Activated CD8-positive, alpha-beta T cell treated with anti-CD3 and anti-CD28 coated beads for 36 hours (primary cell): Measurements from ENCODE around the gene SEMA3B. TPM values are rescaled to one million over a fixed set of nuclear protein-coding genes. Genes with fewer than 3 reads are reported as not detected.

Experiments used
- ATAC-seq: fragments of 200-7000 bp; cut with Tn5 transposase; one replicate; pipeline ENCODE4 v1.10.0; 2021; ENCODE audit warnings: mild to moderate bottlenecking, moderate library complexity
- CTCF ChIA-PET: fragments of 350-600 bp; sonication (Branson Sonifier 250); formaldehyde crosslinking; loops from one replicate; lab custom pipeline; 2021; ENCODE audit warnings: antibody characterized with exemption; lab: Charles Lee
- POLR2A ChIA-PET: fragments of 350-600 bp; sonication (Branson Sonifier 250); formaldehyde crosslinking; loops from one replicate; lab custom pipeline; 2021; ENCODE audit warnings: antibody characterized with exemption; lab: Charles Lee
- DNase-seq: peaks from one replicate; pipeline ENCODE4 v3.0.0-alpha.2; 2020
- H3K27ac Mint-ChIP-seq: one replicate; pipeline ENCODE4 v1.8.0; 2021; ENCODE audit warnings: mild to moderate bottlenecking, mixed read lengths
- H3K27me3 Mint-ChIP-seq: one replicate; pipeline ENCODE4 v1.8.0; 2021; ENCODE audit warnings: mixed read lengths
- H3K36me3 Mint-ChIP-seq: one replicate; pipeline ENCODE4 v1.8.0; 2021; ENCODE audit warnings: low read depth, mixed read lengths
- H3K4me1 Mint-ChIP-seq: one replicate; pipeline ENCODE4 v1.8.0; 2021; ENCODE audit warnings: low read depth, mixed read lengths
- H3K4me3 Mint-ChIP-seq: one replicate; pipeline ENCODE4 v1.8.0; 2021; ENCODE audit warnings: mild to moderate bottlenecking, moderate library complexity, mixed read lengths
- H3K9me3 Mint-ChIP-seq: one replicate; pipeline ENCODE4 v1.8.0; 2021; ENCODE audit warnings: mixed read lengths
- CTCF ChIP-seq: fragments of 200-600 bp; IDR thresholded peaks from one replicate; pipeline ENCODE4 v1.8.0; 2022; ENCODE audit warnings: antibody characterized with exemption, mild to moderate bottlenecking
- intact Hi-C: fragments of 100-400 bp; cut with micrococcal nuclease; formaldehyde crosslinking; loops from one replicate; pipeline ENCODE4 v1.10.0; 2022
- total RNA-seq, 2 experiments: library from RNA; stranded (reverse); gene quantifications; one replicate each; pipeline ENCODE4 v1.2.3, GENCODE V29; 2021

Gene SEMA3B
- total RNA-seq, 2 experiments from 2014 or later, result 1.6 to 2.3 TPM

GRCh38 chr3:50299638-50299928 is 30.6 kb downstream of the SEMA3B start:
- Mint-ChIP-seq H3K27me3 (no peaks in the 10 kb centered on the region), H3K27ac (peak overlapping the region; percentile 98), H3K9me3 (no peaks in the 10 kb centered on the region), H3K4me1 (peaks cover 19% of the 10 kb centered on the region), H3K36me3 (peaks cover 1% of the 10 kb centered on the region), H3K4me3 (peak overlapping the region; percentile 99)
- POLR2A ChIA-PET, result interaction anchor here (0.6 to 3.1 kb wide), 15 partner anchors 10 to 370 kb away, joined by 3 to 14 read pairs (median 3); partner anchors contain the start of genes CYB561D2, LSMEM2, MON1A and NPRL2
- TF ChIP-seq CTCF, result no peak
- CTCF ChIA-PET, result interaction anchor here (0.8 to 1.9 kb wide), 15 partner anchors 9 to 105 kb away, joined by 3 to 8 read pairs (median 4); partner anchors contain the start of genes LSMEM2, RASSF1 and TUSC2
- DNase-seq (no peak), ATAC-seq (no peak)
- intact Hi-C loops, result no loop called here

- no peak for ATAC-seq
- peak; percentile 42 for DNase-seq
Measured at GRCh38 chr3:50299929-50300680, 31.2 kb downstream of the SEMA3B start.

GRCh38 chr3:50300681-50301254 is 31.8 kb downstream of the SEMA3B start:
- peak overlapping the region; percentile 98 for H3K27ac Mint-ChIP-seq
- intact Hi-C loops, result no loop called here
- ChIA-PET CTCF (interaction anchor here (1.2 to 1.5 kb wide), 2 partner anchors 29 to 65 kb away, joined by 4 read pairs; no protein-coding TSS in a partner anchor), POLR2A (interaction anchor here (0.9 to 1.8 kb wide), 3 partner anchors 19 to 40 kb away, joined by 3 to 6 read pairs (median 3); partner anchors contain the start of gene RASSF1)
- H3K4me1 Mint-ChIP-seq, result peaks cover 23% of the 10 kb centered on the region
- H3K4me3 Mint-ChIP-seq, result peak overlapping the region; percentile 99
- DNase-seq, result no peak
- no peak for ATAC-seq
- peaks cover 1% of the 10 kb centered on the region for H3K36me3 Mint-ChIP-seq
- TF ChIP-seq CTCF, result no peak
- no peaks in the 10 kb centered on the region for H3K9me3 Mint-ChIP-seq
- no peaks in the 10 kb centered on the region for H3K27me3 Mint-ChIP-seq

More at GRCh38 chr3:50299929-50300680, 31.2 kb downstream of the SEMA3B start:
- intact Hi-C loops, result no loop called here
- no peaks in the 10 kb centered on the region for H3K9me3 Mint-ChIP-seq
- peak overlapping the region; percentile 98 for H3K27ac Mint-ChIP-seq
- peaks cover 1% of the 10 kb centered on the region for H3K36me3 Mint-ChIP-seq
- H3K4me3 Mint-ChIP-seq, result peak overlapping the region; percentile 99
- ChIA-PET CTCF (interaction anchor here (0.8 to 1.9 kb wide), 14 partner anchors 9 to 105 kb away, joined by 3 to 8 read pairs (median 4); partner anchors contain the start of genes LSMEM2, RASSF1 and TUSC2), POLR2A (interaction anchor here (0.6 to 3.1 kb wide), 11 partner anchors 10 to 370 kb away, joined by 3 to 14 read pairs (median 3); partner anchors contain the start of genes CYB561D2, MON1A, NPRL2 and RASSF1)
- no peaks in the 10 kb centered on the region for H3K27me3 Mint-ChIP-seq
- H3K4me1 Mint-ChIP-seq, result peaks cover 23% of the 10 kb centered on the region
- no peak for TF ChIP-seq CTCF

GRCh38 chr3:50302095-50303012 is 33.4 kb downstream of the SEMA3B start:
- H3K27me3 Mint-ChIP-seq, result no peaks in the 10 kb centered on the region
- CTCF ChIA-PET, result interaction anchor here (0.9 to 2.1 kb wide), 4 partner anchors 22 to 108 kb away, joined by 3 to 8 read pairs (median 4); no protein-coding TSS in a partner anchor
- ATAC-seq, result no peak
- no peak for DNase-seq
- H3K36me3 Mint-ChIP-seq, result peaks cover 2% of the 10 kb centered on the region
- no peak overlapping the region for H3K27ac Mint-ChIP-seq
- peaks cover 23% of the 10 kb centered on the region for H3K4me1 Mint-ChIP-seq
- intact Hi-C loops, result no loop called here
- TF ChIP-seq CTCF, result no peak
- H3K9me3 Mint-ChIP-seq, result no peaks in the 10 kb centered on the region
- POLR2A ChIA-PET, result interaction anchor here (1.0 kb wide), 2 partner anchors 20 to 21 kb away, joined by 3 read pairs; partner anchors contain the start of gene HYAL2
- H3K4me3 Mint-ChIP-seq, result no peak overlapping the region
